HG02938 (cell line): ENCODE data around the gene MRC1.

ENCODE experiments used
- ATAC-seq: cut with Tn5 transposase; IDR thresholded peaks from one replicate; pipeline ENCODE4 v1.9.1; 2021; ENCODE audit warnings: mild to moderate bottlenecking, moderate library complexity; ENCODE audit not compliant: unreplicated experiment

The MRC1 gene

GRCh38 chr10:17795083-17795482, 14.1 kb upstream of the MRC1 start:
- ATAC-seq, result no peak

GRCh38 chr10:17795813-17796594, 13.1 kb upstream of the MRC1 start:
- no peak for ATAC-seq

- ATAC-seq, result no peak
These were observed 7.6 kb upstream of the MRC1 start for GRCh38 chr10:17801507-17801906.

DNA sequence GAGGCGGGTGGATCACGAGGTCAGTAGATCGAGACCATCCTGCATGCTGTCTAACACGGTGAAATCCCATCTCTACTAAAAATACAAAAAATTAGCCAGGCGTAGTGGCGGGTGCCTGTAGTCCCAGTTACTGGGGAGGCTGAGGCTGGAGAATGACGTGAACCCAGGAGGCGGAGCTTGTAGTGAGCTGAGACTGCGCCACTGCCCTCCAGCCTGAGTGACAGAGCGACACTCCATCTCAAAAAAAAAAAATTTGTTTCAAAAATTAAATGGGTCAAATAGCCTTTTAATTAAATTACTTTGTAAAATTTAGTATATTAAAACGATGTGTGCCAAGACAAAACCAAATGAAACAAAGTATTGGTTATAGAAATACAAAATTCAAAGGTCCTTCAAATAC, 6.8 kb upstream of the MRC1 start:
- ATAC-seq, result no peak

DNA sequence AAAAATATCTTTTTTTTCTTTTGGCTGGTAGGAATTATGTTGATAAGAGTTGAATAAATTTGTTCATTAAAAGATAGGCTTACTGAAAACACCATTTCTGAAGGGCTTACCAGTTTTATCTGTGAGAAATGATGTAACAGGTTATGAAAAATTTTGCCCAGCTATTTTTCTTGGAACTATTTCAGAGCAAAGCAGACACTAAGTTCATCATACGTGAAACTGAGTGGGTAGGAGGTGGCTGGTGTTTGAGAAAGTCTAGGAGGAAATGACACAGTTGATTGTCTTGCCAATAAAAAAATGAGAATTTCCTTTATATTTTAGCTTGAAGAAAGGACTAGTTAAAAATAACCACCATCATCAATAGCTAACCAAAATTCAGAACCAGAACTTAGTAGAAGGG, 6.2 kb upstream of the MRC1 start:
- no peak for ATAC-seq

DNA sequence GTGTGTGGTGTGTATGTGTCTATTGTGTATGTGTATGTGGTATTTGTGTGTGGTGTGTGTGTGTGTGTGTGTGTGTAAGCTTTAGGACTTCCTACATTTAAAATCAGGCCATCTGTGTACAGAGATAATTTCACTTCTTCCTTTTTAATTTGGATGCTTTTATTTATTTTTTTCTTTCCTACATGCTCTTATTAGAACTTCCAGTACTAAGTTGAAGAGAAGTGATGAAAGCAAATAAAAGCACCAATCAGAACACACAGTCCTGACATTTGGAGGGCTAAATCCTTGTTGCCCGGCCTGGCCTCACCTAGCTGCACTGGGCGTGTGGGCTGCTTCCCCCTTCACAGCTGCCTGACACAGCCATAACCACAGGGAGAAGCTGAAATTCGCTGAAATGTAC, 3.8 kb upstream of the MRC1 start:
- no peak for ATAC-seq

GRCh38 chr10:17805921-17806577, 3.1 kb upstream of the MRC1 start:
- ATAC-seq, result peak; percentile 78

GRCh38 chr10:17811146-17811865, 2.2 kb downstream of the MRC1 start:
- no peak for ATAC-seq

GRCh38 chr10:17814973-17815372, 5.8 kb downstream of the MRC1 start:
- ATAC-seq, result no peak

- no peak for ATAC-seq
These were observed 7.1 kb downstream of the MRC1 start for GRCh38 chr10:17816199-17816598.

DNA sequence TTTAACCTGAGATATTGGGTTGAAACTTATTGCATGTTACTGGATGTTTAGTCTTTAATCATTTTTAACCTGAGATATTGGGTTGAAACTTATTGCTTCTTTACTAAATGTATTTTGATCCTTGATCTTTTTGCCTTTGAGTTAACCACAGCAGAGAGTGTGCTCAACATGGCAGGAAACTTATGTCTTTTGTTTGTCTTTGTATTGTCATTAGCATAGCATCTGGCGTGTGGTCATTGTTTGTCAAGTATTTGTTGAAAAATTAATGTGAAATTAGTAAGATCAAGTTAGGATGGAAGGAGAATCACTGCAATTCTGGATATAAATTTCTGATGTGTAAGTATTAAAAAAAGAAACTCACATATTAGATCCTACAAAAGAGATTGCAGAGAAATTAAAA, 8.2 kb downstream of the MRC1 start:
- no peak for ATAC-seq

- no peak for ATAC-seq
These were observed 8.6 kb downstream of the MRC1 start for GRCh38 chr10:17817790-17818189.

GRCh38 chr10:17819836-17820235, 10.7 kb downstream of the MRC1 start:
- no peak for ATAC-seq

DNA sequence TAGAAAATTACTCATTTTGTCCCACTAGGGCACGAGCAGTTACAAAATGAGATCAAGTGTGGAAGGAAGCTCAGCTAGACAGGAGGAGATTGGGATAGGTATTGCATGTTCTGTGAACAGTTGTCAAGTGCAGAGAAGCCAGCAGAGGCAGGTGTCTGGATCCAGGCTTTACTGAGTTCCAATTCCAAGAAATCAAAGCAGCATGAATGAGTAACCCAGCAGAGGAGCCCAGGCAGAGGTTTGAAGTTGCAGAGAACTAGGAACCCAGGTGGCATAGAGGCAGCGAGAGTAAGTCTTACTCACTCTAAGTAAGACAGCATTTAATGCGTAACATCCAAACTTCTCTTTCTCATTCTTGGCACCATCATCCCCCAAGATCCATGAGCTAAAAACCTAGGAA, 11.8 kb downstream of the MRC1 start:
- no peak for ATAC-seq

GRCh38 chr10:17821893-17822292, 12.7 kb downstream of the MRC1 start:
- ATAC-seq, result no peak

DNA sequence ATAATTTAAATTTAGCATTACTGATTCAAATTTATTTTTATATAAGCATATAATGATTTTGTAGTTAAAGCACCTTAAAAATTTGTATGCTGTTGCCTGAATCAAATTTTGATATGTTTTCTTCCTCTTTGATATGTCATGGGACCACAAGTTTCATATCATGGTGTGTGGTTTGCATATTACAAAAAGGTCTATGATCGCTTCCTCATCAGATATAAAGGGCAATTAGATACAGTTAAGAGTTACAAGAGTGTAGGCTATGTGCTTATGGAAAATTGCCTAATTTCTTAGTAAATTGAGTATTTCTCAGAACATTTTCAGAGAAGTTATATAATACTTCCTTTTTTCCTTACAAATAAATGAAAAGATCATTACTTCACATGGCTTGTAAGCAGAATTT, 22.2 kb downstream of the MRC1 start:
- no peak for ATAC-seq

DNA sequence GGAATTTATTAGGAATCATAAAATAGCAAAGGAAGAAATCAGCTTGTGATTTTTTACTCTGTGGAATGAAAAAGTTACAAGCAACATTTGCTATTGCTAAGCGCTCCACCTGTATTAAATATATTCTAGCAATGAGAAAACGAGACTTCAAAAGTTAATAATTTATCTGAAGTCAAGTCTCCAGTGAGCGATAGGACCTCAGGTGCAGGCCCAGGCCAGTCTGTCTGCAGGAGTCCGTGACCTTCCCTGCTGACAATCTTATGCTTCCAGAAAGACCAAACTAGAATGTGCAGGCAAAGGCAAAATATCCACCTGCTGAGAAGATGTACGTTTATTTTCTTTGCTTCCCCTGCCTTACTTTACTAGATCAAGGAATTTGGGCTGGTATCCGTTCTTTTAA, 22.7 kb downstream of the MRC1 start:
- ATAC-seq, result no peak

DNA sequence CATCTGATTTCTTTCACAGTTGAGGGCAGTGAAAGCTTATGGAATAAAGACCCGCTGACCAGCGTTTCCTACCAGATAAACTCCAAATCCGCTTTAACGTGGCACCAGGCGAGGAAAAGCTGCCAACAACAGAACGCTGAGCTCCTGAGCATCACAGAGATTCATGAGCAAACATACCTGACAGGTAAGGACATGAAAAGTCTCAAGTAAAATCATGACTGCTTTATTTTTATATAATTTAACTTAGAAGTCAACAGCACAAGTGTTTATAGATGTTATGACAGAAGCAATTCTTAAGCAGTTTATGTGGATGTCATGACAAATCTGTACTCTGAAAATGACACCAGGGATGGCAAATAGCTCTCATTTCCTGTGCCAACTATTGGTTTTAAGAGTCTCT, 24.5 kb downstream of the MRC1 start:
- ATAC-seq, result no peak

DNA sequence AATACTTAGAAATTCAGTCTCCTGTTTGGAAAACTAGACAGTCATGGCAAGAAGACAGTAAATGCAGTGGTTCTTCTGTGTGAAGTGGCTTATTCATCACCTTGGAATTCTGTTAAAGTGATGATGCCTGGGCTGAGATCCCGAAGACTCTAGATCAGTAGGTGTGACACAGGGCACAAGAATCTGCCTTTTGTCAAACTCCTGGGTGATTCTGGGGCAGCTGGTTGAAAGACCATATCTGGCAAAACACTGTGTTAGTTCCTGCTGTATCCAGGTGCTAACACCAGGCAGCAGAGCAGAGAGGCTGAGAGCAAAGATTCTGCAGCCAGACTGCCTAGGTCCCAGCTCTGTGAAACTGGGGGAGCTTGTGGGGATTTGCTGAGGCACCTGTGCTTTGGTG, 26.5 kb downstream of the MRC1 start:
- ATAC-seq, result no peak

- ATAC-seq, result no peak
These were observed 27.8 kb downstream of the MRC1 start for GRCh38 chr10:17836942-17837341.

GRCh38 chr10:17838080-17838648, 29.0 kb downstream of the MRC1 start:
- no peak for ATAC-seq

DNA sequence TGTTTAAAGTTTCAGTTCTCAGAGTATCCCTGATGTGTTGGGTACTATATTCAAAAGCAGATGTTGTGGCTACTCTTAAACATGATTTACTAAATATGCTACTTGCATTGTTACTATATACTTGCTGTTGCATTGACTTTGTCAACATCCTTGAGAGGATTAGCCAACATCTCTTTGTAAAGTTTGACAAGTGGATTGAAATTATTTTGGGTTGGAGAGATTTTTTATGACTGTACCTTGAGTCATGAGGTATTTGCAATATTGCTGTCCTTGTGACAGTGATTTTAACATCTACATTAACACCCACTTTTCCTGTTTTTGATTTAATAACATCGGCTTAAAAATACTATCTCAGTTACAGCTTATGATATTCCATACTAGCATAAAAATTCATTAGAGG, 31.9 kb downstream of the MRC1 start:
- ATAC-seq, result no peak
